ENCODE data around the gene RBM20. TPM values are rescaled to one million over a fixed set of nuclear protein-coding genes. Genes with fewer than 3 reads are reported as not detected.

The RBM20 gene
- total and polyA plus RNA-seq, 2 of the 4 experiments (the other 2 are of a cell fraction) = under 0.01 to 0.15 TPM

DNA sequence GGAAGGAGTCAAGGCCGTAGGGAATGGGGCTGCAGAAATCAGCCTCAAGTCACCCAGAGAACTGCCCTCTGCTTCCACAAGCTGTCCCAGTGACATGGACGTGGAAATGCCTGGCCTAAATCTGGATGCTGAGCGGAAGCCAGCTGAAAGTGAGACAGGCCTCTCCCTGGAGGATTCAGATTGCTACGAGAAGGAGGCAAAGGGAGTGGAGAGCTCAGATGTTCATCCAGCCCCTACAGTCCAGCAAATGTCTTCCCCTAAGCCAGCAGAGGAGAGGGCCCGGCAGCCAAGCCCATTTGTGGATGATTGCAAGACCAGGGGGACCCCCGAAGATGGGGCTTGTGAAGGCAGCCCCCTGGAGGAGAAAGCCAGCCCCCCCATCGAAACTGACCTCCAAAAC, 177.4 kb downstream of the RBM20 start:
- CTCF ChIA-PET = no interaction called here
- POLR2A ChIA-PET (ENCODE audit: unreplicated experiment) = interaction anchor here (0.6 kb wide), 1 partner anchor 50 kb away, joined by 3 read pairs; no protein-coding TSS in a partner anchor
- intact Hi-C loops (cut with micrococcal nuclease) = no loop called here

More for the DNA sequence above, 177.4 kb downstream of the RBM20 start:
- ATAC-seq (ENCODE audit: low read depth) (no peak), DNase-seq (no peak)
- BruUV-seq (replicated peaks) = no TSS peak
- Histone ChIP-seq H2AFZ (replicated peaks; ENCODE audit: low read length, poor library complexity) (no peak overlapping the region), H3K4me2 (ENCODE audit: low read depth, low read length) (no peak overlapping the region), H4K91ac (ENCODE audit: insufficient read depth, low read depth, low read length) (no peak overlapping the region), H2BK120ac (ENCODE audit: low read depth, low read length) (no peak overlapping the region), H3K4ac (ENCODE audit: low read depth, low read length) (no peak overlapping the region), H3K9me3 (ENCODE audit: control insufficient read depth, insufficient read depth, low read length) (no peaks in the 10 kb centered on the region), H3K27ac (ENCODE audit: insufficient read depth, low read length) (no peak overlapping the region), H3K23ac (ENCODE audit: low read depth, low read length) (no peak overlapping the region), H3K4me1 (ENCODE audit: control insufficient read depth, insufficient read depth, low read length) (no peaks in the 10 kb centered on the region; the same call in 1 of the 2 replicates), H3K36me3 (ENCODE audit: control insufficient read depth, insufficient read depth, low read length) (no peaks in the 10 kb centered on the region), H3K14ac (replicated peaks; ENCODE audit: low read depth, low read length) (no peak overlapping the region), H3K27me3 (ENCODE audit: control insufficient read depth, insufficient read depth, low read length) (peaks cover 9% of the 10 kb centered on the region), H3K4me3 (ENCODE audit: insufficient read depth, low read depth, low read length) (no peak overlapping the region), H4K20me1 (ENCODE audit: insufficient read depth, low read length) (no peaks in the 10 kb centered on the region), H2BK20ac (ENCODE audit: low read depth, low read length) (no peak overlapping the region), H4K5ac (ENCODE audit: low read depth, low read length) (no peak overlapping the region), H3K56ac (ENCODE audit: extremely low read depth, insufficient read depth, low read length) (no peak overlapping the region), H3K9me1 (ENCODE audit: insufficient read depth, low read length) (no peaks in the 10 kb centered on the region), H2BK5ac (ENCODE audit: low read depth, low read length, poor library complexity, severe bottlenecking) (no peak overlapping the region), H2AK5ac (ENCODE audit: low read depth, low read length) (no peak overlapping the region), H3K9ac (ENCODE audit: low read depth, low read length) (no peak overlapping the region), H3K79me1 (ENCODE audit: low read depth in 1 of 2, low read length in 2 of 2) (no peaks in the 10 kb centered on the region), H2BK15ac (ENCODE audit: low read depth, low read length) (no peak overlapping the region), H4K8ac (ENCODE audit: low read depth in 2 of 2, low read length in 2 of 2) (no peak overlapping the region), H2AK9ac (replicated peaks; ENCODE audit: low read depth, low read length, poor library complexity) (no peak overlapping the region), H3K18ac (ENCODE audit: low read depth, low read length) (no peak overlapping the region)
- dilution Hi-C loops (cut with HindIII; ENCODE audit: low sequenced_read_pairs, unreplicated experiment) = no loop called here
- in situ Hi-C loops (cut with MboI; ENCODE audit: low sequenced_read_pairs) = no loop called here
- no CpG with 5 or more reads among the region's 7 CpGs for WGBS, 2 experiments (ENCODE audit: extremely low coverage in 2 of 2, insufficient read length in 1 of 2)
- no peak for TF ChIP-seq POLR2A (IDR thresholded peaks at IDR 0.05; ENCODE audit: low read depth, low read length)
- no peak for TF ChIP-seq MXI1 (IDR thresholded peaks at IDR 0.05; ENCODE audit: borderline replicate concordance, low read depth, low read length)
- TF ChIP-seq, protein P1, sequence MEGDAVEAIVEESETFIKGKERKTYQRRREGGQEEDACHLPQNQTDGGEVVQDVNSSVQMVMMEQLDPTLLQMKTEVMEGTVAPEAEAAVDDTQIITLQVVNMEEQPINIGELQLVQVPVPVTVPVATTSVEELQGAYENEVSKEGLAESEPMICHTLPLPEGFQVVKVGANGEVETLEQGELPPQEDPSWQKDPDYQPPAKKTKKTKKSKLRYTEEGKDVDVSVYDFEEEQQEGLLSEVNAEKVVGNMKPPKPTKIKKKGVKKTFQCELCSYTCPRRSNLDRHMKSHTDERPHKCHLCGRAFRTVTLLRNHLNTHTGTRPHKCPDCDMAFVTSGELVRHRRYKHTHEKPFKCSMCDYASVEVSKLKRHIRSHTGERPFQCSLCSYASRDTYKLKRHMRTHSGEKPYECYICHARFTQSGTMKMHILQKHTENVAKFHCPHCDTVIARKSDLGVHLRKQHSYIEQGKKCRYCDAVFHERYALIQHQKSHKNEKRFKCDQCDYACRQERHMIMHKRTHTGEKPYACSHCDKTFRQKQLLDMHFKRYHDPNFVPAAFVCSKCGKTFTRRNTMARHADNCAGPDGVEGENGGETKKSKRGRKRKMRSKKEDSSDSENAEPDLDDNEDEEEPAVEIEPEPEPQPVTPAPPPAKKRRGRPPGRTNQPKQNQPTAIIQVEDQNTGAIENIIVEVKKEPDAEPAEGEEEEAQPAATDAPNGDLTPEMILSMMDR (conservative IDR thresholded peaks at IDR 0.05; ENCODE audit: low read depth, low read length) = no peak
- no peak for TF ChIP-seq CHD1 (IDR thresholded peaks at IDR 0.05; ENCODE audit: low read depth, low read length)
- no peak for TF ChIP-seq RFX5 (IDR thresholded peaks at IDR 0.05; ENCODE audit: low read depth, low read length)
- no peak for TF ChIP-seq RAD21 (IDR thresholded peaks at IDR 0.05; ENCODE audit: low read length)
- no peak for TF ChIP-seq MAZ (IDR thresholded peaks at IDR 0.05; ENCODE audit: borderline replicate concordance, low read depth, low read length)
- no peak for TF ChIP-seq CEBPB (IDR thresholded peaks at IDR 0.05; ENCODE audit: low read depth, low read length)
